ENCODE results near the gene CALN1. TPM values are rescaled to one million over a fixed set of nuclear protein-coding genes. Genes with fewer than 3 reads are reported as not detected.

Gene CALN1
- total RNA-seq, 1 experiment from 2014 or later, result not detected

- H3K27ac ChIP-seq (ENCODE audit: low read length), result no peak overlapping the region
- H3K9me3 ChIP-seq (ENCODE audit: low read length), result no peaks in the 10 kb centered on the region; the same call in 1 of the 2 replicates
These were observed 568.5 kb downstream of the CALN1 start for GRCh38 chr7:71843676-71844075.

DNA sequence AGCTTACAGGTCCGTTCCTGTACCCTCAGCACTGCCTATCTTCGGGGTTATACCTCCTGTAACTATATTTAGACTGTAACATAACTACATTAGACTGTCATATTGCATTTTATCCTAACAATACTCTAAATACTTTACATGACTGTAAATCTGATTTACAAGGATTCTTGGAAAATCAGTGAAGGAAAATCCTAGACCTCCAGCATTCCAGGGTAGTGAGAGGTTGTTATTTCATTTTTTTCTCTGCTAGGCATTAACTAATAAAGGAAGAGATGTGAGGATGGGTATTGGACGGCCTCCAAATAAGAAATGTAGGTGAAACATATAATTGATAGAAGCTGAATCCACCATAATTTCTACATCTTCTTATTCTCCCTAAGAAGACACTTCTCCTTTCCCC, 569.4 kb downstream of the CALN1 start:
- Histone ChIP-seq H3K79me2 (ENCODE audit: low read length) (no peaks in the 10 kb centered on the region), H3K36me3 (ENCODE audit: insufficient read depth, low read length) (no peaks in the 10 kb centered on the region), H3K9me2 (replicated peaks; ENCODE audit: insufficient read depth, low read length) (no peaks in the 10 kb centered on the region), H3K4me3 (ENCODE audit: low read length) (no peak overlapping the region), H3K4me2 (ENCODE audit: low read depth, low read length, poor library complexity, severe bottlenecking) (no peak overlapping the region), H3K4me1 (ENCODE audit: low read length) (no peaks in the 10 kb centered on the region), H3K27me3 (ENCODE audit: low read length) (no peaks in the 10 kb centered on the region), H3K9ac (ENCODE audit: low read length) (no peak overlapping the region), H3K27ac (ENCODE audit: low read length) (no peak overlapping the region), H4K20me1 (ENCODE audit: insufficient read depth, low read depth, low read length) (no peaks in the 10 kb centered on the region), H2AFZ (ENCODE audit: low read length) (no peak overlapping the region), H3K9me3 (ENCODE audit: low read length) (no peaks in the 10 kb centered on the region)
- no peak for DNase-seq

More at GRCh38 chr7:71843676-71844075, 568.5 kb downstream of the CALN1 start:
- Histone ChIP-seq H3K9me2 (replicated peaks; ENCODE audit: insufficient read depth, low read length) (no peaks in the 10 kb centered on the region), H2AFZ (ENCODE audit: low read length) (no peak overlapping the region), H4K20me1 (ENCODE audit: insufficient read depth, low read depth, low read length) (no peaks in the 10 kb centered on the region), H3K27me3 (ENCODE audit: low read length) (no peaks in the 10 kb centered on the region), H3K4me3 (ENCODE audit: low read length) (no peak overlapping the region), H3K4me1 (ENCODE audit: low read length) (no peaks in the 10 kb centered on the region), H3K79me2 (ENCODE audit: low read length) (no peaks in the 10 kb centered on the region), H3K9ac (ENCODE audit: low read length) (no peak overlapping the region), H3K36me3 (ENCODE audit: insufficient read depth, low read length) (no peaks in the 10 kb centered on the region), H3K4me2 (ENCODE audit: low read depth, low read length, poor library complexity, severe bottlenecking) (no peak overlapping the region)
- no peak for DNase-seq

GRCh38 chr7:71842381-71842780, 569.8 kb downstream of the CALN1 start:
- Histone ChIP-seq H3K4me2 (ENCODE audit: low read depth, low read length, poor library complexity, severe bottlenecking) (no peak overlapping the region), H3K36me3 (ENCODE audit: insufficient read depth, low read length) (no peaks in the 10 kb centered on the region), H3K9me3 (ENCODE audit: low read length) (no peaks in the 10 kb centered on the region), H4K20me1 (ENCODE audit: insufficient read depth, low read depth, low read length) (no peaks in the 10 kb centered on the region), H3K27me3 (ENCODE audit: low read length) (no peaks in the 10 kb centered on the region), H3K79me2 (ENCODE audit: low read length) (no peaks in the 10 kb centered on the region), H2AFZ (ENCODE audit: low read length) (no peak overlapping the region), H3K9ac (ENCODE audit: low read length) (no peak overlapping the region), H3K4me1 (ENCODE audit: low read length) (no peaks in the 10 kb centered on the region), H3K27ac (ENCODE audit: low read length) (no peak overlapping the region), H3K9me2 (replicated peaks; ENCODE audit: insufficient read depth, low read length) (no peaks in the 10 kb centered on the region), H3K4me3 (ENCODE audit: low read length) (no peak overlapping the region)
- no peak for DNase-seq

- DNase-seq, result no peak
- H3K27me3 ChIP-seq (ENCODE audit: low read length), result no peaks in the 10 kb centered on the region
- H3K79me2 ChIP-seq (ENCODE audit: low read length), result no peaks in the 10 kb centered on the region
- no peaks in the 10 kb centered on the region for H4K20me1 ChIP-seq (ENCODE audit: insufficient read depth, low read depth, low read length)
- no peaks in the 10 kb centered on the region for H3K4me1 ChIP-seq (ENCODE audit: low read length)
- H3K36me3 ChIP-seq (ENCODE audit: insufficient read depth, low read length), result no peaks in the 10 kb centered on the region
- H3K9ac ChIP-seq (ENCODE audit: low read length), result no peak overlapping the region
- H3K9me3 ChIP-seq (ENCODE audit: low read length), result no peaks in the 10 kb centered on the region
- no peak overlapping the region for H2AFZ ChIP-seq (ENCODE audit: low read length)
- H3K4me3 ChIP-seq (ENCODE audit: low read length), result no peak overlapping the region
- no peak overlapping the region for H3K4me2 ChIP-seq (ENCODE audit: low read depth, low read length, poor library complexity, severe bottlenecking)
- H3K9me2 ChIP-seq (replicated peaks; ENCODE audit: insufficient read depth, low read length), result no peaks in the 10 kb centered on the region
- no peak overlapping the region for H3K27ac ChIP-seq (ENCODE audit: low read length)
These were observed 577.1 kb downstream of the CALN1 start for GRCh38 chr7:71835056-71835455.

DNA sequence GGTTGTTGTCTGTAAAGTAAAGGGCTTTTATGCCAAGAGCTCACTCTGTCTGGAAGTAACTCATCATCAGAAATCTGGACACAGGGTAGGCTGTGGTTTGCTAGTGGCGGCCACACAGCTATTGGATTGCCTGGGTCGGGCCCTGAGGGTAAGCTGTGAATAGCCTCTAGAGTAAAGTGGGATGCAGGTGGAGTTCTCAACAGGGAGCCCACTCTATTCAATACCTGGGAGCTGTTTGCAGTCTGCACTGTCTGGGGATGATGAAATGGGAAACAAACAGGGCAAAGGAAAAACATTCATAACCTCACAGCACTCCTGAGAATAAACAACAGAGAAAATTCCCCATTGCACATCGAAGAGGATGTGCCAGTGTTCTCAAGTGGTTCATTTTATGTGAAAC, 582.6 kb downstream of the CALN1 start:
- H3K9ac ChIP-seq (ENCODE audit: low read length), result no peak overlapping the region
- H3K4me2 ChIP-seq (ENCODE audit: low read depth, low read length, poor library complexity, severe bottlenecking), result no peak overlapping the region
- no peaks in the 10 kb centered on the region; the same call in 1 of the 2 replicates for H3K9me3 ChIP-seq (ENCODE audit: low read length)
- no peaks in the 10 kb centered on the region for H4K20me1 ChIP-seq (ENCODE audit: insufficient read depth, low read depth, low read length)
- no peak overlapping the region for H3K27ac ChIP-seq (ENCODE audit: low read length)
- H3K4me3 ChIP-seq (ENCODE audit: low read length), result no peak overlapping the region
- H3K9me2 ChIP-seq (replicated peaks; ENCODE audit: insufficient read depth, low read length), result no peaks in the 10 kb centered on the region
- H3K27me3 ChIP-seq (ENCODE audit: low read length), result no peaks in the 10 kb centered on the region
- DNase-seq, result no peak
- H2AFZ ChIP-seq (ENCODE audit: low read length), result no peak overlapping the region
- H3K4me1 ChIP-seq (ENCODE audit: low read length), result no peaks in the 10 kb centered on the region
- H3K36me3 ChIP-seq (ENCODE audit: insufficient read depth, low read length), result no peaks in the 10 kb centered on the region
- H3K79me2 ChIP-seq (ENCODE audit: low read length), result no peaks in the 10 kb centered on the region

GRCh38 chr7:71828361-71828760, 583.8 kb downstream of the CALN1 start:
- H3K4me1 ChIP-seq (ENCODE audit: low read length), result no peaks in the 10 kb centered on the region
- H3K4me2 ChIP-seq (ENCODE audit: low read depth, low read length, poor library complexity, severe bottlenecking), result no peak overlapping the region
- H3K79me2 ChIP-seq (ENCODE audit: low read length), result no peaks in the 10 kb centered on the region
- H3K36me3 ChIP-seq (ENCODE audit: insufficient read depth, low read length), result no peaks in the 10 kb centered on the region
- no peaks in the 10 kb centered on the region for H3K9me2 ChIP-seq (replicated peaks; ENCODE audit: insufficient read depth, low read length)
- H3K9ac ChIP-seq (ENCODE audit: low read length), result no peak overlapping the region
- no peak overlapping the region for H2AFZ ChIP-seq (ENCODE audit: low read length)
- no peak overlapping the region for H3K4me3 ChIP-seq (ENCODE audit: low read length)
- H4K20me1 ChIP-seq (ENCODE audit: insufficient read depth, low read depth, low read length), result no peaks in the 10 kb centered on the region
- H3K9me3 ChIP-seq (ENCODE audit: low read length), result no peaks in the 10 kb centered on the region; the same call in 1 of the 2 replicates
- no peak overlapping the region for H3K27ac ChIP-seq (ENCODE audit: low read length)
- H3K27me3 ChIP-seq (ENCODE audit: low read length), result no peaks in the 10 kb centered on the region
- no peak for DNase-seq

GRCh38 chr7:71826141-71826540, 586.0 kb downstream of the CALN1 start:
- no peak overlapping the region for H2AFZ ChIP-seq (ENCODE audit: low read length)
- H3K79me2 ChIP-seq (ENCODE audit: low read length), result no peaks in the 10 kb centered on the region
- no peak for DNase-seq
- no peak overlapping the region for H3K27ac ChIP-seq (ENCODE audit: low read length)
- no peak overlapping the region for H3K4me3 ChIP-seq (ENCODE audit: low read length)
- no peaks in the 10 kb centered on the region for H3K27me3 ChIP-seq (ENCODE audit: low read length)
- no peaks in the 10 kb centered on the region for H3K4me1 ChIP-seq (ENCODE audit: low read length)
- no peaks in the 10 kb centered on the region for H3K36me3 ChIP-seq (ENCODE audit: insufficient read depth, low read length)
- no peak overlapping the region for H3K9ac ChIP-seq (ENCODE audit: low read length)
- no peaks in the 10 kb centered on the region; the same call in 1 of the 2 replicates for H3K9me3 ChIP-seq (ENCODE audit: low read length)
- no peak overlapping the region for H3K4me2 ChIP-seq (ENCODE audit: low read depth, low read length, poor library complexity, severe bottlenecking)
- no peaks in the 10 kb centered on the region for H3K9me2 ChIP-seq (replicated peaks; ENCODE audit: insufficient read depth, low read length)
- no peaks in the 10 kb centered on the region for H4K20me1 ChIP-seq (ENCODE audit: insufficient read depth, low read depth, low read length)

GRCh38 chr7:71824006-71824760, 588.0 kb downstream of the CALN1 start:
- no peak overlapping the region for H2AFZ ChIP-seq (ENCODE audit: low read length)
- no peaks in the 10 kb centered on the region for H3K79me2 ChIP-seq (ENCODE audit: low read length)
- no peaks in the 10 kb centered on the region for H3K4me1 ChIP-seq (ENCODE audit: low read length)
- H3K27ac ChIP-seq (ENCODE audit: low read length), result no peak overlapping the region
- H4K20me1 ChIP-seq (ENCODE audit: insufficient read depth, low read depth, low read length), result no peaks in the 10 kb centered on the region
- no peak for DNase-seq
- no peak overlapping the region for H3K9ac ChIP-seq (ENCODE audit: low read length)
- H3K4me3 ChIP-seq (ENCODE audit: low read length), result no peak overlapping the region
- H3K36me3 ChIP-seq (ENCODE audit: insufficient read depth, low read length), result no peaks in the 10 kb centered on the region
- H3K4me2 ChIP-seq (ENCODE audit: low read depth, low read length, poor library complexity, severe bottlenecking), result no peak overlapping the region
- H3K27me3 ChIP-seq (ENCODE audit: low read length), result no peaks in the 10 kb centered on the region
- H3K9me3 ChIP-seq (ENCODE audit: low read length), result no peaks in the 10 kb centered on the region; the same call in 1 of the 2 replicates
- no peaks in the 10 kb centered on the region; the same call in 1 of the 2 replicates for H3K9me2 ChIP-seq (replicated peaks; ENCODE audit: insufficient read depth, low read length)
